ENCODE results near the gene GMPPB.
A peak's percentile ranks its signal among the peaks of the same experiment; 100 is the strongest.
"Not testable (repeated sequence)": the region's sequence is repeated elsewhere in the genome, so short reads cannot be mapped to it uniquely, and the experiment has no call there.

The GMPPB gene

DNA sequence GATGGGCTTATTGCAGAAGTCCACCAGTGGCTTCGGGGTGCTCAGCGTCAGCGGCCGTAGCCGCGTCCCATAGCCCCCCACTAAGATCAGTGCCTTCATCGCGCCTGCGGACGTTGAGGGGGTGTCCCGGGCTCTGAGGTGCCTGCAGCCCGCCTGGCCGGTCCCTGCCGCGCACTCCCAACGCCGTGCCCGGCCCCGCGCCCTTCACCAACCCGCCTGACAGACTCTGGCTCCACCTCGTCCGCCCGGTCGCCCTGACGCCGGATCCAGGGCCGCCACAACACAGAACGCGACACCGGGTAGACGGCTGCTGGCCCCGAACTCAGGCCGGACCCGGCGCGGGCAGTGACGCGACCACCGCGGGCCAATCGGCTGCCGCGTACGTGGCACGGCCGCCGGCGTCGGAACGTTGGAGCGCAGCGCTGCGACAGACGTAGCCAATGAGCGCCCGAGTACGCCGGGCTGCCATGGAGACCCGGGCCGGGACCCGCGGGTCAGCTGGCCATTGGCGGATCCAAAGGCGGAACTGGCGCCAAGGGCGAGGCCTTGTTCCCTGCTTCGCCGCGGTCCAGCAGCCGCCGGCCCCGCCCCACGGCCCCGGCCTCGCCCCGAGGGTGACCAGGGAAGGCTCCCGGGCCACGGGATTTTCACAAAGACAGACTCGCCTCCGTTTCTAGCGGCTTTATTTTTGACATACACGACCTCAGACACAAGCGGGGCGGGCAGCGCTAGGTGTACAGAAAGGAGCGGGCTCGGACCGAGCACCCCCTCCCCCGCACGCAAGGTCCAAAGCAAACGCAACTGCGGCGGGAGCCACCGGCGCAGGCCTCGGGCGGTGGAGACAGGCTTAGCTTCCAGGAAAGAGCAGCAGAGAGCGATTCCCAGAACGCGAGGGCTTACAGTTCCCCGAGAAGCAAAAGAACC lies at the start of gene GMPPB:
TSS of gene GMPPB (minus strand) at position 324 of the 924 bp plus-strand sequence. CDS start at position 99, 225 bp downstream.
- peak; percentile 95 for DNase-seq (ENCODE audit: low read depth)

DNA sequence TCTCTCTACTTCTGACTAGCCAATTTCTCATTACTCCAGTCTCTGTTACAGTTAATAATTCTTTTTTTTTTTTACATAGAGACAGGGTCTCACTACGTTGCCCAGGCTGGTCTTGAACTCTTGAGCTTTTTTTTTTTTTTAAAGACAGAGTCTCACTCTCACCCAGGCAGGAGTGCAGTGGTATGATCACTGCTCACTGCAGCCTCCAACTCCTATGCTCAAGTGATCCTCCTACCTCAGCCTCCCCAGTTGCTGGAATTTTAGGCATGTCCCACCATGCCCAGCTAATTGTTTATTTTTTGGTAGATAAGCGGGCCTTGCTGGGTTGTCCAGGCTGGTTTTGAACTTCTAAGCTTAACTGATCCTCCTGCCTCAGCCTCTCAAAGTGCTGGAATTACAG lies 49.0 kb upstream of the GMPPB start:
- DNase-seq (ENCODE audit: low read depth) = no peak

DNA sequence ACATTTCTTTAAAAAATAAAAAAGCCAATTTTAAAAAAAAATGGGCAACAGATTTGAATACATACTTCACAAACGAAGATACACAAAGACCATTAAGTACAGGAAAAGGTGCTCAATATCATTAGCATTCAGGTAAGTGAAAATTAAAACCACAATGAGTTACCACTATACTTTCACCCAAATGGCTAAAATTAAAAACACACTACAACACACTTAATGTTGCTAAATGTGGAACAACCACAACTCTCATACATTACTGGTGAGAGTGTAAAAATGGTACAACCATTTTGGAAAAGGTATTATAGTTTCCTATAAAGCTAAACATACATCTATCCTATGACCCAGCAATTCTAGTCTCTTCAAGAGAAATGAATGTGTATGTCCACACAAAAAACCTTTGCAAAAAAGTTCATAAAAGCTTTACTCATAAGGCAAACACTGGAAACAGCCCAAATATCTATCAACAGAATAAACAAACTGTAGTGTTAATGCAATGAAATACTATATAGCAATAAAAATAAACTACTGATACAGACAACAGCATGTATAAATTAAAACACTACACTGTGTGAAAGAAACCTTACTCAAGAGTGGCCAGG lies 47.7 kb upstream of the GMPPB start:
- DNase-seq (ENCODE audit: low read depth) = no peak

DNA sequence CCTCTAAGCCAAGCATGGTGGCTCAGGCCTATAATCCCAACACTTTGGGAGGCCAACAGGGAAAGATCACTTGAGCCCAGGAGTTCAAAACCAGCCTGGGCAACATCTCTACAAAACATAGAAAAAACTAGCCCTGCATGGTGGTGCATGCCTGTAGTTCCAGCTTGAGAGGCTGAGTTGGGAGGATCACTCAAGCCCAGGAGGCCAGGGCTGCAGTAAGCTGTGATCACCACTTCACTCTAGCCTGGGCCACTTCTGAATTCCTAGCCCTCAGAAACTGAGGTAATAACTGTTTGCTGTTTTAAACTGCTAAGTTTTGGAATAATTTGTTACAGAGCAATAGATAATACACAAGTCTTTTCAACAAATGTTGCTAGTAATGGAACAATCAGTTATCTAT lies 46.2 kb upstream of the GMPPB start:
- DNase-seq (ENCODE audit: low read depth) = no peak

DNA sequence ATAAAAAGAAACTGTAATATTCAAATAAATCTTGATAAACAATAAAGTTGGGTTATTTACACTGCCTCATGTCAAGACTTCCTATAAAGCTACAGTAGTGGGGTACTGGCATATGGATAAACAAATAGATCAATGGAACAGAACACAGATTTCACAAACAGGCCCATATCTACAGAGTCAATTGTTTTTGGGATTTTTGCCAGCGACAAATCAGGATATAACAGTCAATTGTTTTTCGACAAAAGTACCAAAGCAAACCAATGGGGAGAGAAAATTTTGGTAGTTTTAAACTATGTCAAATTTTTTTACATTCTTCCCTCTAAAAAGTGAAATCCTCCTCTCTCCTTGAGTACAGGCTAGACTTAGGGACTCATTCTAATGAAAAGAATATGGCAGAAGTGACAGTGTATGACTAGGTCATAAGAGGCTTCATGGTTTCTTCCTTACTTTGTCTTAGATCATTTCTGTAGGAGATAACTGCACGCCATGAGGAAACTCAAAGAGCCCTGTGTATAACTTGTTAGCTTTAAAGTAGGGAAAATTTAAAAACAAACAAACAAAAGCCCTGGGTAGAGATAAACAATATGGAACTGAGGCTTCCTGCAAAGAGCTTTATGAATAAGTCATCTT lies 45.6 kb upstream of the GMPPB start:
- DNase-seq (ENCODE audit: low read depth) = no peak

DNA sequence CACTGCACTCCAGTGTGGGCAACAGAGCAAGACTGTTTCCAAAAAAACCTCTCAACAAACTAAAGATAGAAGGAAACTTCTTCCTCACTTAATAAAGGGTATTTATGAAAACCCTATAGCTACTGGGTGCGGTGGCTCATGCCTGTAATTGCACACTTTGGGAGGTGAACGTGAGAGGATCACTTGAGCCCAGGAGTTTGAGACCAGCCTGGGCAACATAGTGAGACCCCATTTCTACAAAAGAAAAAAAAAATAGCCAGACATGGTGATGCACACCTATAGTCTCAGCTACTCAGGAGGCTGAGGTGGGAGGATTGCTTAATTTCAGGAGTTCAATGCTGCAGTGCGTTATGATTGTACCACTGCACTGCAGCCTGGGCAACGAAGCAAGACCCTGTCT lies 40.2 kb upstream of the GMPPB start:
- DNase-seq (ENCODE audit: low read depth) = no peak

DNA sequence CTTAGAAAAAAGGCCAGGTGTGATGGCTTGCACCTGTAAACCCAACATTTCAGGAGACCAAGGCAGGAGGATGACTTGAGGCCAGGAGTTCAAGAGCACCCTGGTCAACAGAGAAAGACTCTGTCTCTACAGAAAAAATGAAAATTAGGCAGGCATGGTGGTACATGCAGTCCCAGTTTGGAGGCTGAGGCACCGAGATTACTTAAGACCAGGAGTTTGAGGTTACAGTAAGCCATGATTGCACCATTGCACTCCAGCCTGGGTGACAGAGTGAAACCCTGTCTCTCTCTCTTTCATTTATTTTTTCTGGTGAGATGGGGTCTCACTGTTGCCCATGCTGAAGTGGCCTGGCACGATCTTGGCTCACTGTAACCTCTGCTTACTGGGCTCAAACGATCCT lies 37.9 kb upstream of the GMPPB start:
- DNase-seq (ENCODE audit: low read depth) = no peak

DNA sequence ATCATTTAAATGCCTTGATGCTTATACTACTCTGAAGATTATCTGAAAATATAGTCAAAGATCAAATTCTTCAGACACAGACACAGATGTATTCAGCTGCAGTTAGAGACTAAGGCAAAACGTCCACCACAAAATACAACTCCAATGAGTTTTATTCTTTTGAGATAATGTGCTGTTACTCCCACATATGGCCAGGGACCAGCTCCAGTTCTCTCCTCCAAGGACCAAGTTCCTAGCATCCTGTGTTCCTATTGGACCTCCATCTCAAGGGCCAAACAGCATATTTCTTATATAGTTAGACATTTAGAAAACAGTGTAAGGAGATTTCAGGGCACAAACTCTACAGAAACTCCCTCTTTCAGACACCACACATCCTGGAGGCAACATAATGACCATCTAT lies 35.5 kb upstream of the GMPPB start:
- no peak for DNase-seq (ENCODE audit: low read depth)

DNA sequence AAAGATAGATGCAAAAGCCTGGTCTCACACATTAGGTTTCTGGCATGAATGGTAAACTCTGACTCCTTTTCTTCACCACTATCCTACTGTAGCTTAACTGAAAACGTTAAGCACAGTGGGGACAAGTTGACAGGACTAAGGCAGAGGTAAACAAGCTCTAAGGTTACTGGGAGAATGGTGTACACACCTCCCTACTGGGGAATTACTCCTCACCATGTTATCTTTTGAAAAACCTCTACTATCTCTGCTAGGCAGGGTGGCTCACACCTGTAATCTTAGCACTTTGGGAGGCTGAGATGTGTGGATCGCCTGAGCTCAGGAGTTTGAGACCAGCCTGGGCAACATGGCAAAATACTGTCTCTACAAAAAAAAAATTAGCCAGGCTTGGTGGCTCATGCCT lies 33.4 kb upstream of the GMPPB start:
- no peak for DNase-seq (ENCODE audit: low read depth)

DNA sequence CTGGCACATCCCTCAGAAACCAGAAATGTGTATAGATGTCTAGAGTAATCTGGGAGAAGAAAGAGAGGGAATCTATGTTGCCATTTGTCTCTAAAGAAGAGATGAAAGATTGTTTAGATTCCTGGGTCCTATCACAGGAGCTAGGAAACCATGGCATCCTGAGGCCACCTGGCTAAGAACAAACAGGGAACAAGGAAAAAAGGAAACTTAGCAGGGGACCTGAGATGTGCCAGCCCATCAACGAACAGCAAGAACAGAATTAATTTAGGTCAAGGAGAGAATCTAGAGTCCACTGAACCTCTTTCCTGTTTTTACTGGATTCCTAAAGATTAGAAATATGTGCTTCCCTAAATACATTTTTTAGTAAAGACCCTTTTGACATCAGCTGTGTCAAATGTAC lies 32.3 kb upstream of the GMPPB start:
- no peak for DNase-seq (ENCODE audit: low read depth)

DNA sequence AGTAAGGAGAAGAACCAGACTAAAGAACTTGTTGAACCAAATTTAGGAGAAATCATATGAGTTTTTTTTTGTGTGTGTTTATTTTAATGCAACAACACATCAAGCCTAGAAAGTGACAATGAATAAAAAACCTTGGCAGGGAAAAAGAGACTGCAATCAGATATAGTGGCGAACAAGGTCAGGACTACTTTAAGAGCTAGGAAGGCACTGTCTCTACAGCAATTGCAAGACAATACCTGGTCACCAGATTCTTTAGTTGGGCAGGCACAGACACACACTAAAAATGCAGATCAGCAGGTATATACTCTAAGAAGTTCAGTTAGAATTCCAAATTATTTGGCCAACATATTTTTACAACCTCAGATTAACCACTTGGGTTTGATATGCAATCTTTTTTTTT lies 30.8 kb upstream of the GMPPB start:
- no peak for DNase-seq (ENCODE audit: low read depth)

DNA sequence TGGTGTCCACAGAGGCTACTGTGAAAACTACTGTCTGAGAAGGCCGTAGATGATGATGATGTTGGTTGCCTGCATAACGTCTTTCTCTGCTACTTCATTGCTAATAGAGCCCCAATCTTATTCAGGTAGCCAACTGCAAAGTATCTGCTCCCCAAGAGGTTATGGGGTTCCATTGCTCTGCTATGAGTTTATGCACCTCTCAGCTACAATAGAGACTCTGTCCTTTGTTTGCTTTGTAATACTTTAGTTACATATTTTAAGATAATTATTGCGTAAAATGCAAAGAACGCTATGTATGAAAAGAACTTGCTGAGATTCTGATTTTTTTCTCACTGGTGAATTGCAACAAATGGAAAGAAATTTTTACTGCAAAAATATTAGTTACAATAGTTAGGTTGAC lies 27.8 kb upstream of the GMPPB start:
- no peak for DNase-seq (ENCODE audit: low read depth)

DNA sequence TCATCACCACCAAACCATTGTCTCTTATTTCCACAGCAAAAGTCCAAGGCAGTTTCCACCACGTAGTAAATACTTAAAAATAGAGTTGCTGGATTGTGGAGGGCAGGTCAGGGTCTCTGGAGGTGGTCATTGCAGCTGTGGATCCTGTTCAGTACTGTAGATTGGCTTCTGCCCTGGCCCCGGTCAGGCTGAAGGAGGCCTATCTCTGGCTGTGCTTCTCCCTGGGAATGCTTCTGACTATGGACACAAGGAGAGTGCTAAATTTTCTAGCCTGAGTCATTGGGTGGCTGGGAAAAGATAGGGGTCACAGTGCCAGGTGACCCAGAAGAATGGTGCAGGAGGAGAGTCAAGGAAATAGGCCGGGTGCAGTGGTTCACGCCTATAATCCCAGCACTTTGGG lies 26.3 kb upstream of the GMPPB start:
- DNase-seq (ENCODE audit: low read depth) = no peak

DNA sequence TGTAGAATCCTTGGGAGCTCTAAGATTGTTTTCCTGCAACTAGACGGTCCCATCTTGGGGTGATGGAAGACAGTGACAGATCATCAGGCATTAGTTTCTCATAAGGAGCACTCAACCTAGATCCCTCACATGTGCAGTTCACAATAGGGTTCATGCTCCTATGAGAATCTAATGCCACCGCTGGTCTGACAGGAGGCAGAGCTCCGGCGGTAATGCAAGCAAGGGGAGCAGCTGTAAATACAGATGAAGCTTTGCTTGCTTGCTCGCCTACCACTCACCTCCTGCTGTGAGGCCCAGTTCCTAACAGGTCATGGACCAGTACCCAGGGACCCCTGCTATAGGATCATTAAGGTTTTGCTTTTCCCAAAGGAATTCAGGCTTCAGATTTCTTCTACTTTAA lies 25.1 kb upstream of the GMPPB start:
- DNase-seq (ENCODE audit: low read depth) = not testable (repeated sequence)

DNA sequence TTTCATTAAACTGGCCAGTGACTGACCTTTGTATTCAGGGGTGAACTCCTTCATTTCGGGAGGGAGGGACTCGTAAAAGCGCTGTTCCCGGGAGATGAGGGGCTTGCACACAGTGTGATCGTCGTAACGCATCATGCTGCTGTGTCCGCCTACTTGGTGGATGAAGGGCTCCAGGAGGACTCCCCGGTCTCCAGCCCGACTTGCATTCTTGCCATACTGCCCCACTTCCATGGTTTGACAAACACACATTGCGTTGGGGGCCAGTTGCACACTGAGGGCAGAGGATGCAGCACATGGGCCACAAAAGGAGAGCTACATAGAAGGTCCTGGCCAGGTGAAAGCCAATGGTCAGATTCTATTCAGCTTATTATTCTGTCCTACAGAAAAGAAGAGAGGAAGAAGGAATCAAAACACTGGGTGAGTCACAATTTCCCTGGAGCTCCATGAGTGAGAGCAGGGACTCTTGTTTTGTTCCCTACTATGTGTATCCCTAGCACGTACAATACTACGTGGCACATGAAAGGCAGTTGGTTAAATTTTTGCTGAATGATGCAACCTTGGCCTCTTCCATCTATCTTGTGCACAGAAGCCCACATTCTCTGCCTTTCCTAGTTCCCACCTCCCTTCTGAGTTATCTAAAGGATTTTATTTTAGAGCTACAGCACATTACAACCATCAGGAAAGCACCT lies 24.2 kb upstream of the GMPPB start:
- peak; percentile 31 for DNase-seq (ENCODE audit: low read depth)

DNA sequence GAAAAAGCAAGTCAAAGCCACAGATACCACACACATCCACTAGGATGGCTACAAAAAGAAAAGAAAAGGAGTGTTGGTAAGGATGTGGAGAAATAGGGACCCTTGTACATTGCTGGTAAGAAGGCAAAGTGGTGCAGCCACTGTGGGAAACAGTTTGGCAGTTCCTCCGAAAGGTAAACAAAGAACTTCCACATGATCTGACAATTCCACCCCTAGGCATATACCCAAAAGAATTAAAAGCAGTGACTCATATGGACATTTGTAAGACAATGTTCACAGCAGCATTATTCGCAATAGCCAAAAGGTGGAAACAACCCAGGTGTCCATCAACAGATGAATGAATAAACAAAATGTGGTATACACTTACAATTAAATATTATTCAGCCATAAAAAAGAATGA lies 22.2 kb upstream of the GMPPB start:
- peak; percentile 49 for DNase-seq (ENCODE audit: low read depth)

DNA sequence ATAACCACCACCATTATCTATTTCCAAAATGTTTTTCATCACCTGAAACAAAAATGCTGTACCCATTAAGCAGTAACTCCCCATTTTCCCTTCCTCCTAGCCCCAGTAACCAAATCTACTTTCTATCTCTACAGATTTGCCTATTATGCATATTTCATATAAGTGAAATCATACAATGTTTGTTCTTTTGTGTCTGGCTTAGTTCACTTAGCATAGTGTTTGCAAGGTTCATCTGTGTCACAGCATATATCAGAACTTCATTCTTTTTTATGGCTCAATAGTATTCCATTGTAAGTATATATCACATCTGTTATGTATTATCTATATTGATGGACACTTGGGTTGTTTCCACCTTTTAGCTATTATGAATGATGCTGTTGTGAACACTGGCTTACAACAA lies 16.7 kb upstream of the GMPPB start:
- no peak for DNase-seq (ENCODE audit: low read depth)

DNA sequence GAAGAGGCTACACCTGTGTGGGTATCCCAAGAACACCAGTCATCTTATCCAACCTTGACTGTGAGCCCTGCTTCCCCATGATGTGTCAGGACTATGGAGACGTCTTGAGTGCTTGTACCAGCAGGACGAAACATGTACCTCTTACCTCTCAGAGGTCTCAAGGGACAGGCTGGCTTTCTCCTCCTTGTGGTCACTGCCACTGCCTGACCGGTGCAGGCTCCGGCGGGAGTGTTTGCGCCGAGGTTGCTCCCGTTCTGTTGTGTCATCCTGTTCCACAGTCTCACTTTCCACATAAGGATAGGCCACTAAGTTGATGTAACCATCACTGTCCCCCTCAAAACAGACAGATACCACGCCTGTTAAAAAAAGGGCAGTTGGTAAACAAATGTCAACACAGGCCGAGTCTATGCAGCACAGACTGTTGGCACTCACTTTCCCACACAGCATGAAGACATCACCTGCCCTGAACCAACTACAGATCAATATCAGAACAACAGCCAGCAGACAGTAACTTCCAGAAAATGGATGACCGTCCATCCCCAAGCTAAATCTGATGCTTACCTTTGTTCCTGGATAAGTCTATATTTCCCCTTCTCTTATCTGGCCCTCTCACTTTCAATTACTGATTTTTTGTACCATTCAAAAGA lies 14.4 kb upstream of the GMPPB start:
- no peak for DNase-seq (ENCODE audit: low read depth)

DNA sequence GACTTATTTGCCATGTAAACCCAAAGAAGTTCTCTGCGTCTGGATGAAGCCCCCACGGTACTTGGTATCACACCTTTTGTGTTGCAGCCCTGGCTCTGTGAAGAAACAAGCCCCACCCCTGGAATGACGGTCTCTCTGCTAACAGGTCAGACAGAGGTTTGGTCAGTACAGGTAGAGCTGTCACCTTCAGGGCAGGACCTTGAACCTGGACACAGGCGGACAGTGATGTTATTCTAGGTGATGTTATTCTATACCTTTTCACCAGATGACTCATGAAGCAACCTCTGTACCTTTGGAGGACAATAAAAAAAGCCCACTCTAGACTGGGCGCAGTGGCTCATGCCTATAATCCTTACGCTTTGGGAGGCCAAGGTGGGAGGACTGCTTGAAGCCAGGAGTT lies 11.0 kb upstream of the GMPPB start:
- DNase-seq (ENCODE audit: low read depth) = no peak

DNA sequence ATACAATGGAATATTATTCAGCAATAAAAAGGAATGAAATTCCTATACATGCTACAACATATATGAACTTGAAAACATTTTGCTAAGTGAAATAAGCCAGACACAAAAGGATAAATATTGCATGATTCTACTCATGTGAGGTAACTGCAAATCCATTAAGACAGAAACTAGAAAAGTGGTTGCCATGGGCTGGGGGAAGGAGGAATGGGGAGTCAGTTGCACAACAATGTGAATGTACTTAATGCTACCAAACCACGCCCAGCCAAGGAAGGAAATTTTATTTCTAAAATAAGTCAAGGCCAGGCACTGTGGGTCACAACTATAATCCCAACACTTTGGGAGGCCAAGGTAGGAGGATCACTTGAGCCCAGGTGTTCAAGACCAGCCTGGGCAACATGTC lies 9.8 kb upstream of the GMPPB start:
- no peak for DNase-seq (ENCODE audit: low read depth)

DNA sequence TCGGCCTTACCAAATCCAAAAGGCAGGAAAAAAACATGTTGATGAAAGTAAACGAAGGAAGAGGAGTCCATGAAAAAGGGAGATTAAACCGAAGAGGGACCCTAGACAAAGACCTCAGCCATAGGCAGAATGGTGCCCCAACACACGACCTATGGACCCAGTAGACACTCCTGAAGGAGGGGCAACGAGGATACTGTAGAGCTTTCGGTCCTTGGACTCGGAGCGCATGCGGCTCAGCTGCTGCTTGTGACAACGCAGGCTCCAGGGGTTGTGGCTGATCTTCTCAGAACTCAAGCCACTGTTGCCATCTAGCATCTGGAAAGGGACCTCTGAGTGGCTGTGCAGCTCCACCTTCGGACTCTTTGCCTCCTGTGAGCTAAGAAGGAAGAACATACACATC lies 8.8 kb upstream of the GMPPB start:
- DNase-seq (ENCODE audit: low read depth) = no peak

DNA sequence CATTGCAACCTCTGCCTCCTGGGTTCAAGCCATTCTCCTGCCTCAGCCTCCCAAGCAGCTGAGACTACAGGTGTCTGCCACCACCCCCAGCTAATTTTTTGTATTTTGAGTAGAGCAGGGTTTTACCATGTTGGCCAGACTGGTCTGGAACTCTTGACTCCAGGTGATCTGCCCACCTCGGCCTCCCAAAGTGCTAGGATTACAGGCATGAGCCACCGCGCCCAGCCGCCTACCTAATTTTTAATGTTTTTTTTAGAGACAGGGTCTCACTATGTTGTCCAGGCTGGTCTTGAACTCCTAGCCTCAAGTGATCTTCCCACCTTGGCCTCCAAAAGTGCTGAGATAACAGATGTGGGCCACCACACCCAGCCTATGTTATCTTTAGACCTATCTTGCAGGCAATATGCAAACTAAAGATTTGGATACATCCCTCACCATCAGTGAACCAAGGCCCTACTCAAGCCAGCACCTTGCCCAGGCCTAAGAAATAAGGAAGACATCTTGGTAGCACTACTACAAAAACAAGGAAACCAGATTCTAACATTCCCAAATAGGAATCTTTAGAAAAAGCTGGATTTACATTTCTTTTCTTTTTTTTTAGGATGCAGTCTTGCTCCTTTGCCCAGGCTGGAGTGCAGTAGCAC lies 6.3 kb upstream of the GMPPB start:
- DNase-seq (ENCODE audit: low read depth) = no peak
